GM19023 (cell line): ENCODE results near the gene PPARG.
"Not testable (repeated sequence)": the region's sequence is repeated elsewhere in the genome, so short reads cannot be mapped to it uniquely, and the experiment has no call there.

ENCODE experiments used
- ATAC-seq: cut with Tn5 transposase; IDR thresholded peaks from one replicate; pipeline ENCODE4 v1.9.1; 2021; ENCODE audit warnings: mild to moderate bottlenecking, moderate library complexity; ENCODE audit not compliant: unreplicated experiment

The PPARG gene

DNA sequence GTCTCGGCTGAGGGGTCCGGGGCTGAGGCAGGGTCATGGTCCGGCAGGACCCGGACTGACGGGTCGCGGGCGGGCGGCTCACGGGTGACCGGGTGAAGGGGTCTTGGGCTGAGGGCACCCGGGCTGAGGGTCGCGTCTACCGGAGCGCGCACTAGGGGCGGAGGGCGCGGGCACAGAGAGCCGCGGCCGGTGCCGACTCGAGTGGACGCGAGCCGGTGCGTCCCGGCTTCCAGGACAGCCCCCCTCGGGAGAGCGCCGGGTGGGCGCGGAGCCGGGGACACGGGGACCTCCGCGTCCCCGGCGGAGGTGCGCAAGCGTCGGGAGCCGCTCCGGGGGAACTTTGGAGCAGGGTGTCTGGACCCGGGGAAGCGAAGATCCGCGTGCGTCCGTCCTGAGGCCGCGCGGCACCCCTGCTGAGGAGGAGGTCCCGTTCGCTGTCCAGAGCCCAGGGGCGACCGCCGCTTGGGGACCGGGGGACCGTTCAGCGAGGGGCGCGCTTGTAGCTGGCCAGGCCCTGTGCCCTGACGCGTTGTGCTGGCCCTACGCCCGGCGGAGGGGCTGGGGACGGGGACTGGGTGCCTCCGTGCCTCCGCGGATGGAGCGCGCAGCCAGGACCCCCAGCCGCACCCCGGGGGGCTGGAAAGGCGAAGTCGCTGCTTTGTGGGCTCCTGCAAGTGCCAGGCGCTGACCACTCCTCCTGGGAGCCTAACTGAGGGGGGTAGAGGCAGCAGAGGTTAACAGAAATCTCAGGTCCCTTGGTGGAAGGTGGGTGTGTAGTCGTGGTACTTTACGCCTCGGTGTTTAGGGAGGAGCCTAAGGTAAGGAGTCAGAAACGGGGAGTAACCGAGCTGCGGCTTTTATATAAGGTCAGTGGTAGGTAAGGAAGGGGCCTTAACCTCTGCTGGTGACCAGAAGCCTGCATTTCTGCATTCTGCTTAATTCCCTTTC, at the start of gene PPARG:
Gene PPARG (plus strand): TSS at position 889 of the 948 bp plus-strand sequence. CDS start 90,642 bp downstream, outside the sequence.
- no peak for ATAC-seq

- no peak for ATAC-seq
Observed at GRCh38 chr3:12239301-12239700, 49.6 kb upstream of the PPARG start.

GRCh38 chr3:12242772-12243171, 46.1 kb upstream of the PPARG start:
- ATAC-seq: no peak

GRCh38 chr3:12246497-12247163, 42.2 kb upstream of the PPARG start:
- no peak for ATAC-seq

GRCh38 chr3:12247411-12247810, 41.5 kb upstream of the PPARG start:
- no peak for ATAC-seq

DNA sequence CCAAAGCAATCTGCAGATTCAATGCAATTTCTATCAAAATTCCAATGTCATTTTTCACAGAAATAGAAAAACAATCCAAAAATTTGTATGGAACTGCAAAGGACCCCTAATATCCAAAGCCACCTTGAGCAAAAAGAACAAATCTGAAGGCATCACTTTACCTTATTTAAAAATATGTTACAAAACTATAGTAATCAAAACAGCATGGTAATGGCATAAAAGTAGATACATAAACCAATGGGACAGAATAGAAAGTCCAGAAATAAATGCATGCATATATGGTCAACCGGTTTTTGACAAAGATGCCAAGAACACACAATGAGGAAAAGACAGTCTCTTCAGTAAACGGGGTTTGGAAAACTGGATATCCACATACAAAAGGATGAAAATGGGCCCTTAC, 39.4 kb upstream of the PPARG start:
- ATAC-seq: no peak

DNA sequence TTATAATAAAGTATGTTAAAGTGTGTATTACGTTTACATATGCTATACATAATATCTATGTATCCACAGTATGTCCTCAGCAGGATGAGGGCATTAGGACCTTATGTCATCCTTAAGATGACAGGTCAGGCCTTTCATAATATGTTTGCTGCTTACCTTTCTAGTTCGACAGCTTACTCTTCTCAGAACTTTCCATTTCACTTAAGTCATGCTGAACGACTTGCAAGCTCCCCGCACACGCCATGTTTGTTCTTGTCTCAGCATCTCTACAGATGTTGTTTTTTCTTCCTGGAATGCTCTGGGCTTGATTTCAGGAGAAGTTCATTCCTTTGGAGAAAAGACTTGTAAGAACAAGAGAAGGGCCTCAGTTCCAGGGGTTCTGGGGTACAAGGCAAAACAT, 36.0 kb upstream of the PPARG start:
- no peak for ATAC-seq

- ATAC-seq: no peak
Observed at GRCh38 chr3:12253516-12254343, 35.1 kb upstream of the PPARG start.

- ATAC-seq: no peak
Observed at GRCh38 chr3:12255393-12255792, 33.5 kb upstream of the PPARG start.

GRCh38 chr3:12258911-12259310, 30.0 kb upstream of the PPARG start:
- ATAC-seq: no peak

- ATAC-seq: not testable (repeated sequence)
Observed at GRCh38 chr3:12262173-12262572, 26.7 kb upstream of the PPARG start.

DNA sequence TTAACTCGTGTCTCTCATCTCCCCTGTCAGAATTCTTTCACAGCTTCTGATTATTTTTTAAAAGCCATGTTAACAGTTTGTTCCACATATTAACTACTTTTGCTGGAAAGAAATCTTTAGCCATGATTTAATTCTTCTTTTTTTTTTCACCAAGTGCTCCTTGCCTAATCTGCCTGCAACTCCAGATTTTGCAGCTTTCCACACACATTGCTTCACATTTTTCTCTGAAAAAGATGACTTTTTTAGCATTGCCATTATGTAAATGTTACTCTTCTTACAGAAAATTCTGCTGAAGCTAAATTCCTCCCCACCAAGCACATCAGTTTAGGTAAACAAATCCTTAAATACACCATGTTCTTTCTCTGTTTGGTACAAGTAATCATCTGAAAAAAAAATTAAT, 23.4 kb upstream of the PPARG start:
- ATAC-seq: no peak

GRCh38 chr3:12266038-12266437, 22.8 kb upstream of the PPARG start:
- ATAC-seq: no peak

DNA sequence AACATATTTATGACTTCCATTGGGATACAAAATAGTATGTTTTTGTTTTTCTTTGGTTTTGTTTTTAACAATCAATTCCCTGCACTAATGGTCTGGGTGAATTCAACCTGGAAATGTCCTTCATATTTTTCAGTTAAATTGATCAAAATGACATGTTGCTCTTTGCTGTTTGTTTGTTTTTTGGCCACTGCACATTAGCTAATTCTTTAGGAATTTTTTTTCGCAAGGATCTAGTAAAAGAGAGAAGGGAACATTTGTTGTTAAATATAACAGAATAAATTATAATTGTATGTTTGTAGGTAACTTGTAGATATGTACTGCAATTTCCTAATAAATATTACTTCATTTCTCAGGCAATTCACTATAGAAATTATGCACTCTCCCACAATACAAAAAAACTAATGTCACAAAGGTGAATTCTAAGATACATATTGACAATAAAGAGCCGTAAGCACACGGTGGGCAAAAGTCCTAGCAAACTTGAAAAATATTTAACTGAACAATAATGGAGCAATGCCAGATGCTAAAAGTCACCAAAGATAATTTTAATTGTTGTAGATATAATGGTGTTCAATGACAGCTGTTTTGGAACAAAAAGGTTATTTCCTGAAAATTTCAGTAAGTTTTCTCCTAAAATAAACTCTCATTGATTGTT, 21.4 kb upstream of the PPARG start:
- no peak for ATAC-seq

GRCh38 chr3:12268049-12268735, 20.7 kb upstream of the PPARG start:
- no peak for ATAC-seq

DNA sequence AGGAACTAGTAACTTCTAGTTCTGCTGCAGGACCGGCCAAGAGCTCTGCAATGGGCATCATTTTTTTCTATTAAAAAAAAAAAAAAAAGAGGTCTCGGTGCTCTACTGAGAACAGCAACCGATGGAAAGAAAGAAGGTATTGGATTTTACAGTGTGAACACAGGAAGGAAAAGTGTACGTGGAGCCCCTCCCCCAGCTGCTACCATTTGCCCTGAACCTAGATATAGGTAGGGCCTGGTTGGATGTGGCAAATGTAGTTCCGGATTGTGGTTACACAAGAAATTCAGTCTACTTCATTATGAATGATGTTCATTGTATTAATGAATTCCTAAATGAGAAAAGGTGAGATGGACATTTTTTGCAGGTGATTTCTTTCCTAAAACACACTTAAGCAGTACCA, 17.9 kb upstream of the PPARG start:
- no peak for ATAC-seq

GRCh38 chr3:12273045-12273695, 15.7 kb upstream of the PPARG start:
- peak; percentile 87 for ATAC-seq

DNA sequence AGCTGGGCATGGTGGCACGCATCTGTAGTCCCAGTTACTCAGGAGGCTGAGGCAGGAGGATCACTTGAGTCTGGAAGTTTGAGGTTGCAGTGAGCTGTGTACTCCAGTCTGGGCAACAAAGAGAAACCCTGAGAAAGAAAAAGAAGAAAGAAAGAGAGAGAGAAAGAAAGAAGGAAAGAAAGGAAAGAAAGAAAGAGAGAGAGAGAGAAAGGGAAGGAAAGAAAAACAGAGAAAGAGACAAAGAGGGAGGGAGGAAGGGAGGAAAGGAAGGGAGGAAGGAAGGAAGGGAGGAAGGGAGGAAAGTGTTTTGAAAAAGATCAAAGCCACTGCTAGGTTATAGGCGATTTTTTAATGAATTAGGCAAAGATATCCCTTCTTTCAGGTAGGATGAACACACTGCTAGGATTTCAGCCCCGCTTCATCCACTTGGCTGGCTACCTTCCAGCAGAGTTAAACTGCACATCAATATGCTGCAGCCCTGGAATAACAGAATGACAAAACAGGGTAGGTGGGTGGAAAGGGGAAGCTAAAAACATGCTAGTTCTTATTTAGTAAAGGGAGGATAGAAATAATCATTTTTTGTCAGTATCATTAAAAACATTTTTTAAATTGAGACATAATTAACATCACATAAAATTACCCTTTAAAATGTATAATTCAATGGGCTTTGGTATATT, 12.8 kb upstream of the PPARG start:
- no peak for ATAC-seq

- ATAC-seq: not testable (repeated sequence)
Observed at GRCh38 chr3:12276827-12277226, 12.0 kb upstream of the PPARG start.
